H1 (cell line): ENCODE results near the gene ZNF592. TPM values are rescaled to one million over a fixed set of nuclear protein-coding genes. Genes with fewer than 3 reads are reported as not detected.

Source experiments
- CTCF ChIA-PET: fragments of 300-600 bp; sonication (Branson Sonifier 250); formaldehyde crosslinking; loops from one replicate; lab custom pipeline; 2021; ENCODE audit not compliant: partially characterized antibody; lab: Charles Lee
- POLR2A ChIA-PET: fragments of 300-600 bp; sonication (Branson Sonifier 250); formaldehyde crosslinking; loops from one replicate; lab custom pipeline; 2021; ENCODE audit warnings: inconsistent platforms; ENCODE audit not compliant: partially characterized antibody; lab: Charles Lee
- DNase-seq, 2 experiments: peaks; one replicate each; pipeline versions ENCODE4 v3.0.0 to v3.0.0-alpha.2; 2010 to 2022; ENCODE audit warnings: low spot score in 2 of 2, low read depth in 1 of 2, mixed read lengths in 1 of 2
- FAIRE-seq: peaks from 2 replicates; lab custom pipeline; 2011; peaks lifted over from hg19 to GRCh38; lab: Jason Lieb, UNC
- H2AFZ ChIP-seq: 2 replicates; pipeline ENCODE4 v1.8.1; 2012; ENCODE audit warnings: low read length, inconsistent platforms
- H2AK5ac ChIP-seq: 2 replicates; pipeline ENCODE4 v1.6.1; 2013; ENCODE audit warnings: low read depth, low read length
- H2BK120ac ChIP-seq: replicated peaks from 2 replicates; pipeline ENCODE3; 2013; ENCODE audit warnings: low read depth, low read length, inconsistent platforms
- H2BK12ac ChIP-seq: 2 replicates; pipeline ENCODE4 v1.6.1; 2013; ENCODE audit warnings: low read depth, low read length
- H2BK15ac ChIP-seq: 2 replicates; pipeline ENCODE4 v1.6.1; 2013; ENCODE audit warnings: low read length
- H2BK20ac ChIP-seq: 2 replicates; pipeline ENCODE4 v1.6.1; 2013; ENCODE audit warnings: low read length
- H2BK5ac ChIP-seq: 2 replicates; pipeline ENCODE4 v1.6.1; 2013; ENCODE audit warnings: low read depth, low read length
- H3K14ac ChIP-seq: 2 replicates; pipeline ENCODE4 v1.6.1; 2013; ENCODE audit warnings: inconsistent platforms; ENCODE audit not compliant: insufficient read length
- H3K18ac ChIP-seq: 2 replicates; pipeline ENCODE4 v1.6.1; 2013; ENCODE audit warnings: low read length; ENCODE audit errors: extremely low read depth
- H3K23ac ChIP-seq: 2 replicates; pipeline ENCODE4 v1.6.1; 2013; ENCODE audit warnings: inconsistent platforms; ENCODE audit not compliant: insufficient read length
- H3K23me2 ChIP-seq: 2 replicates; pipeline ENCODE4 v1.6.1; 2013; ENCODE audit warnings: low read depth, low read length
- H3K27ac ChIP-seq: 2 replicates; pipeline ENCODE4 v1.6.1; 2011; ENCODE audit warnings: low read depth, low read length, inconsistent platforms
- H3K27me3 ChIP-seq, 4 experiments: replicated peaks in 1 of 4; 1 replicate in 1 of 4; 2 replicates in 3 of 4; pipeline versions ENCODE4 v1.6.1 to v1.8.1; 2011 to 2013; ENCODE audit warnings: low read length in 3 of 4, mild to moderate bottlenecking in 3 of 4, inconsistent platforms in 2 of 4, mixed read lengths in 2 of 4, moderate library complexity in 1 of 4; ENCODE audit not compliant: control insufficient read depth in 3 of 4, insufficient read depth in 3 of 4; ENCODE audit errors: extremely low read depth in 1 of 4
- H3K36me3 ChIP-seq, 4 experiments: 2 replicates each; pipeline versions ENCODE4 v1.6.1 to v1.8.1; 2011 to 2013; ENCODE audit warnings: mild to moderate bottlenecking in 4 of 4, low read length in 3 of 4, moderate library complexity in 2 of 4, control low read depth in 1 of 4, inconsistent platforms in 1 of 4; ENCODE audit not compliant: insufficient read depth in 4 of 4, control insufficient read depth in 2 of 4
- H3K4ac ChIP-seq: replicated peaks from 2 replicates; pipeline ENCODE3; 2013; ENCODE audit warnings: low read length, low read depth, mixed read lengths, inconsistent platforms; ENCODE audit not compliant: insufficient read length
- H3K4me1 ChIP-seq, 4 experiments: replicated peaks in 1 of 4; 1 replicate in 1 of 4; 2 replicates in 3 of 4; pipeline versions ENCODE4 v1.6.1 to v1.8.1; 2011 to 2013; ENCODE audit warnings: low read length in 3 of 4, inconsistent platforms in 2 of 4, mixed read lengths in 1 of 4; ENCODE audit not compliant: insufficient read depth in 4 of 4, control insufficient read depth in 3 of 4
- H3K4me2 ChIP-seq, 2 experiments: 2 replicates each; pipeline versions ENCODE4 v1.6.1 to v1.8.1; 2011 to 2013; ENCODE audit warnings: low read depth in 2 of 2, low read length in 2 of 2, control low read depth in 1 of 2, inconsistent platforms in 1 of 2, mild to moderate bottlenecking in 1 of 2; ENCODE audit not compliant: insufficient read depth in 1 of 2
- H3K4me3 ChIP-seq, 4 experiments: fragments of 200-600, 300-600 bp in 1 of 4; sonication (generic), shearing (Covaris generic), sonication (Bioruptor Twin) in 1 of 4; 2 replicates each; pipeline versions ENCODE4 v1.5.1 to v1.8.1; 2011 to 2016; ENCODE audit warnings: low read length in 4 of 4, low read depth in 3 of 4, control low read depth in 2 of 4, inconsistent platforms in 2 of 4, mild to moderate bottlenecking in 2 of 4, mixed read lengths in 1 of 4, moderate library complexity in 1 of 4; ENCODE audit not compliant: insufficient read depth in 2 of 4; ENCODE audit errors: extremely low read depth in 1 of 4
- H3K56ac ChIP-seq: replicated peaks from 2 replicates; pipeline ENCODE3; 2013; ENCODE audit warnings: low read depth, mild to moderate bottlenecking, mixed read lengths, low read length, inconsistent platforms; ENCODE audit not compliant: insufficient read length
- H3K79me1 ChIP-seq: 2 replicates; pipeline ENCODE4 v1.6.1; 2013; ENCODE audit warnings: low read depth, low read length, control low read depth
- H3K79me2 ChIP-seq, 2 experiments: 2 replicates each; pipeline versions ENCODE4 v1.6.1 to v1.8.1; 2012 to 2013; ENCODE audit warnings: low read length in 2 of 2, mild to moderate bottlenecking in 2 of 2, inconsistent platforms in 1 of 2; ENCODE audit not compliant: insufficient read depth in 2 of 2, control insufficient read depth in 1 of 2
- H3K9ac ChIP-seq, 4 experiments: replicated peaks in 1 of 4; 1 replicate in 1 of 4; 2 replicates in 3 of 4; pipeline versions ENCODE4 v1.6.1 to v1.8.1; 2011 to 2013; ENCODE audit warnings: low read depth in 3 of 4, low read length in 3 of 4, control low read depth in 2 of 4, mild to moderate bottlenecking in 2 of 4, moderate library complexity in 2 of 4, inconsistent platforms in 1 of 4; ENCODE audit errors: extremely low read depth in 1 of 4
- H3K9me3 ChIP-seq, 2 experiments: 2 replicates each; pipeline versions ENCODE4 v1.6.1 to v1.8.1; 2012 to 2013; ENCODE audit warnings: mild to moderate bottlenecking in 2 of 2, moderate library complexity in 2 of 2, control low read depth in 1 of 2, inconsistent platforms in 1 of 2, low read depth in 1 of 2, low read length in 1 of 2, mixed read lengths in 1 of 2; ENCODE audit not compliant: insufficient read depth in 2 of 2
- H4K20me1 ChIP-seq, 2 experiments: replicated peaks in 1 of 2; 2 replicates each; pipeline versions ENCODE3 to v1.8.1; 2011 to 2013; ENCODE audit warnings: inconsistent platforms in 2 of 2, low read length in 2 of 2, mild to moderate bottlenecking in 1 of 2; ENCODE audit not compliant: insufficient read depth in 2 of 2, control insufficient read depth in 1 of 2
- H4K5ac ChIP-seq: 2 replicates; pipeline ENCODE4 v1.6.1; 2013; ENCODE audit warnings: low read length, low read depth, mixed read lengths, inconsistent platforms; ENCODE audit not compliant: insufficient read length
- H4K8ac ChIP-seq: 2 replicates; pipeline ENCODE4 v1.8.0; 2013; ENCODE audit warnings: mild to moderate bottlenecking, moderate library complexity, low read length, inconsistent platforms; ENCODE audit not compliant: insufficient read depth; ENCODE audit errors: extremely low read depth
- H4K91ac ChIP-seq: replicated peaks from 2 replicates; pipeline ENCODE3; 2013; ENCODE audit warnings: low read length, mixed read lengths, inconsistent platforms; ENCODE audit not compliant: insufficient read length
- BRCA1 ChIP-seq: IDR thresholded peaks from 2 replicates; pipeline ENCODE4 v1.6.1; 2012; ENCODE audit warnings: low read depth, low read length, improper control_type of control experiment
- CBX8 ChIP-seq: fragments of 300-800, 300-1000 bp; sonication (generic); IDR thresholded peaks from 2 replicates; pipeline ENCODE4 v1.7.1; 2016; ENCODE audit warnings: low read depth, low read length, borderline replicate concordance
- EZH2 ChIP-seq: fragments of 200-600 bp; sonication (generic); IDR thresholded peaks from 2 replicates; pipeline ENCODE4 v1.7.1; 2012; ENCODE audit warnings: low read depth, mild to moderate bottlenecking, moderate library complexity, low read length, inconsistent platforms; ENCODE audit not compliant: severe bottlenecking
- HDAC2 ChIP-seq, 2 experiments: fragments of 300-600 bp in 1 of 2; sonication (generic) in 1 of 2; IDR thresholded peaks; 2 replicates each; pipeline ENCODE4 v1.6.1; 2011 to 2012; ENCODE audit warnings: low read depth in 2 of 2, low read length in 2 of 2, mild to moderate bottlenecking in 2 of 2, moderate library complexity in 2 of 2, borderline replicate concordance in 1 of 2, inconsistent platforms in 1 of 2
- KDM4A ChIP-seq: IDR thresholded peaks from one replicate; pipeline ENCODE4 v1.7.1; 2012; ENCODE audit warnings: low read depth, mild to moderate bottlenecking, moderate library complexity, low read length, inconsistent platforms; ENCODE audit not compliant: severe bottlenecking
- RAD21 ChIP-seq, 2 experiments: IDR thresholded peaks in 1 of 2; conservative IDR thresholded peaks in 1 of 2; 2 replicates each; pipeline ENCODE4 v1.6.1; 2011; ENCODE audit warnings: low read depth in 2 of 2, low read length in 2 of 2, improper control_type of control experiment in 1 of 2, inconsistent platforms in 1 of 2, mild to moderate bottlenecking in 1 of 2, moderate library complexity in 1 of 2
- SP4 ChIP-seq: IDR thresholded peaks from 2 replicates; pipeline ENCODE4 v1.6.1; 2012; ENCODE audit warnings: low read length, inconsistent platforms
- TCF12 ChIP-seq: IDR thresholded peaks from 2 replicates; pipeline ENCODE4 v1.6.1; 2011; ENCODE audit warnings: low read depth, mild to moderate bottlenecking, low read length
- YY1 ChIP-seq: IDR thresholded peaks from 2 replicates; pipeline ENCODE4 v1.6.1; 2011; ENCODE audit warnings: low read depth, mild to moderate bottlenecking, low read length
- ZNF274 ChIP-seq: IDR thresholded peaks from 2 replicates; pipeline ENCODE4 v1.7.0; 2012; ENCODE audit warnings: low read length, borderline replicate concordance; ENCODE audit errors: extremely low read depth
- polyA plus RNA-seq, 7 experiments: library from polyadenylated mRNA; depleted of rRNA in 3 of 7; stranded (reverse) in 5 of 7; unstranded in 2 of 7; fragments of >200 nt in 5 of 7; fragments of 200-250 nt in 2 of 7; gene quantifications; 1 replicate in 5 of 7; 2 replicates in 1 of 7; 4 replicates in 1 of 7; pipeline versions ENCODE4 v1.2.1 to v1.2.3, GENCODE V29; 2011 to 2013; ENCODE audit warnings: missing spikeins in 2 of 7, mixed read lengths in 2 of 7
- total RNA-seq: library from RNA; stranded (reverse); fragmentation: NEBNext Ultra II Directional; extraction: Animal tissue kit (Norgen Biotek cat#: 25700); gene quantifications from 2 replicates; pipeline ENCODE4 v1.2.1, GENCODE V29; 2021

The ZNF592 gene
- total and polyA plus RNA-seq, 2 of the 8 experiments (the other 6 are each of a cell fraction or from before 2014, with no cell fraction given): 14.2 to 33.0 TPM

DNA sequence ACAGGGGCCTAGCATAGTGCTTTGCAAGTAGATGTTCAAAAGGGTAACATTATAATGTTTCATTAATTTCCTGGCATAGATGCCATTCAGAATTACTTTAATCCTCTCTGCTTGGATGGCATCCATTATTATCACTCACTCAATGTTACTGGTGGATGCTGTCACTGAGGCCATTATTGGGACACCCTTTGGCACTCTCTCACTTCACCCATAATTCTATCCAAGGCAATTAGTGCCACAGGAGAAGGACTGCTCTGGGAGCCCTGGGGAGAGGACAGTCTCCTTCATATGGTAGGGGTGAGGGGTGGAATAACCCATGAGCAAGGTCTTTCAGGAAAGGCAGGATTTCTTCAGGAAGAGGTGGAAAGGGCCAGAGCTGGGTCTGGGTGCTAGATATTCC, 107.4 kb downstream of the ZNF592 start:
- no peaks in the 10 kb centered on the region for H4K20me1 ChIP-seq
- H3K27me3 ChIP-seq: no peaks in the 10 kb centered on the region
- peaks cover 0 to 3% (median 0%) of the 10 kb centered on the region in 4 experiments; a peak in 2 of 8 replicates for H3K36me3 ChIP-seq
- H3K18ac ChIP-seq: no peak overlapping the region
- ChIA-PET CTCF (interaction anchor here (1.0 to 1.5 kb wide), 4 partner anchors 14 to 179 kb away, joined by 3 to 4 read pairs (median 3); no protein-coding TSS in a partner anchor), POLR2A (interaction anchor here (1.4 kb wide), 1 partner anchor 15 kb away, joined by 4 read pairs; no protein-coding TSS in a partner anchor)
- no peak overlapping the region for H2BK20ac ChIP-seq
- TF ChIP-seq SP4: no peak
- TF ChIP-seq YY1: no peak
- TF ChIP-seq BRCA1: no peak
- TF ChIP-seq TCF12: no peak
- TF ChIP-seq CBX8: no peak
- no peak for TF ChIP-seq EZH2
- TF ChIP-seq HDAC2 (IDR thresholded peaks at IDR 0.05; ENCODE audit: borderline replicate concordance in 1 of 2, low read depth in 2 of 2, low read length in 2 of 2): no peak
- TF ChIP-seq KDM4A: no peak
- TF ChIP-seq ZNF274: no peak
- no peak for TF ChIP-seq RAD21 (IDR thresholded peaks at IDR 0.05 in 1 of 2, conservative IDR thresholded peaks at IDR 0.05 in 1 of 2; ENCODE audit: low read depth in 2 of 2, low read length in 2 of 2)
- no peak overlapping the region for H3K14ac ChIP-seq
- H2BK12ac ChIP-seq: no peak overlapping the region
- no peaks in the 10 kb centered on the region for H3K79me1 ChIP-seq
- no peak overlapping the region for H2AFZ ChIP-seq
- H3K4me1 ChIP-seq: no peaks in the 10 kb centered on the region
- no peak overlapping the region for H3K4ac ChIP-seq
- FAIRE-seq (no peak), DNase-seq (no peak)
- H3K56ac ChIP-seq: no peak overlapping the region
- no peaks in the 10 kb centered on the region for H3K9me3 ChIP-seq
- no peak overlapping the region for H3K4me2 ChIP-seq
- H3K23ac ChIP-seq: no peak overlapping the region
- H2BK5ac ChIP-seq: no peak overlapping the region
- H2BK120ac ChIP-seq: no peak overlapping the region
- H3K79me2 ChIP-seq: no peaks in the 10 kb centered on the region
- H4K91ac ChIP-seq: no peak overlapping the region
- no peak overlapping the region for H3K27ac ChIP-seq
- H2BK15ac ChIP-seq: no peak overlapping the region
- H3K4me3 ChIP-seq: no peak overlapping the region
- no peaks in the 10 kb centered on the region for H3K23me2 ChIP-seq
- no peak overlapping the region for H4K5ac ChIP-seq
- no peak overlapping the region for H2AK5ac ChIP-seq
- H3K9ac ChIP-seq: no peak overlapping the region
- no peak overlapping the region for H4K8ac ChIP-seq
